Right lobe of liver (tissue), 6 donors: ENCODE data around the gene MTF1. TPM values are rescaled to one million over a fixed set of nuclear protein-coding genes. Genes with fewer than 3 reads are reported as not detected.

Experiments
- ATAC-seq, 4 donors: fragments of 200-7000 bp; cut with Tn5 transposase; one replicate each; pipeline ENCODE4 v1.9.1; 2020; ENCODE audit warnings: mild to moderate bottlenecking in 4 of 4, moderate library complexity in 4 of 4
- DNase-seq, 3 donors: peaks; one replicate each; pipeline ENCODE4 v3.0.0-alpha.2; 2020
- H3K27ac ChIP-seq, 3 donors: fragments of 200-600 bp; one replicate each; pipeline ENCODE4 v1.8.0; 2022
- H3K27me3 ChIP-seq, 2 donors: fragments of 200-600 bp; one replicate each; pipeline ENCODE4 v1.8.0; 2022
- H3K36me3 ChIP-seq, 4 donors: fragments of 200-600 bp; sonication (generic) in 1 of 4; one replicate each; pipeline versions ENCODE4 v1.5.1 to v1.8.0; 2017 to 2022; ENCODE audit warnings: control low read depth in 1 of 4
- H3K4me1 ChIP-seq, 4 donors: fragments of 200-600 bp; sonication (generic) in 1 of 4; one replicate each; pipeline versions ENCODE4 v1.5.1 to v1.8.0; 2017 to 2022; ENCODE audit warnings: control low read depth in 1 of 4
- H3K4me3 ChIP-seq, 3 donors: fragments of 200-600 bp; one replicate each; pipeline ENCODE4 v1.8.0; 2022
- H3K9me3 ChIP-seq, 4 donors: fragments of 200-600 bp; sonication (generic) in 1 of 4; one replicate each; pipeline versions ENCODE4 v1.5.1 to v1.8.0; 2017 to 2022; ENCODE audit warnings: control low read depth in 1 of 4
- POLR2A ChIP-seq: fragments of 450-650 bp; IDR thresholded peaks from one replicate; pipeline ENCODE4 v1.6.1; 2017; ENCODE audit warnings: antibody characterized with exemption, mild to moderate bottlenecking
- whole genome bisulfite sequencing: methylation state at CpG from one replicate; pipeline ENCODE4 v1.1.6; 2018; ENCODE audit warnings: low coverage, low lambda C conversion rate; ENCODE audit not compliant: insufficient coverage; ENCODE audit errors: missing lambda C conversion rate; 5-methylcytosine and 5-hydroxymethylcytosine counted together
- intact Hi-C, 2 donors: fragments of 100-400 bp; cut with DNase I; formaldehyde crosslinking; loops; one replicate each; pipeline versions ENCODE4 v1.11.2 to v1.14.1; 2022
- total RNA-seq, 6 experiments: library from RNA; depleted of rRNA in 2 of 6; stranded (reverse); fragments of >200 nt in 2 of 6; fragmentation: NEBNext Ultra II Directional in 3 of 6; extraction: Animal tissue kit (Norgen Biotek cat#: 25700) in 3 of 6; gene quantifications; one replicate each; pipeline versions ENCODE4 v1.1.0 to v1.2.4, GENCODE V29; 2016 to 2023
- TF ChIP-seq, protein P1 (sequence below), 4 donors: fragments of 200-600 bp in 3 of 4; fragments of 450-650 bp in 1 of 4; IDR thresholded peaks; one replicate each; pipeline versions ENCODE4 v1.5.1 to v1.8.0; 2016 to 2022; ENCODE audit warnings: antibody characterized with exemption in 4 of 4, mild to moderate bottlenecking in 2 of 4
- donor health status: DM: no; HTN: yes; CAD: no.
- donor health status: DM: no; HTN: no; CAD: no.
- donor health status: DM: no; HTN: no; CAD: no.
- donor health status: DM: no; HTN: yes; CAD: no.
- donor health status: DM: no; HTN: yes; CAD: no.

Gene MTF1
- total RNA-seq, 6 experiments from 2014 or later, result 3.5 to 10.3 (median 6.1) TPM

DNA sequence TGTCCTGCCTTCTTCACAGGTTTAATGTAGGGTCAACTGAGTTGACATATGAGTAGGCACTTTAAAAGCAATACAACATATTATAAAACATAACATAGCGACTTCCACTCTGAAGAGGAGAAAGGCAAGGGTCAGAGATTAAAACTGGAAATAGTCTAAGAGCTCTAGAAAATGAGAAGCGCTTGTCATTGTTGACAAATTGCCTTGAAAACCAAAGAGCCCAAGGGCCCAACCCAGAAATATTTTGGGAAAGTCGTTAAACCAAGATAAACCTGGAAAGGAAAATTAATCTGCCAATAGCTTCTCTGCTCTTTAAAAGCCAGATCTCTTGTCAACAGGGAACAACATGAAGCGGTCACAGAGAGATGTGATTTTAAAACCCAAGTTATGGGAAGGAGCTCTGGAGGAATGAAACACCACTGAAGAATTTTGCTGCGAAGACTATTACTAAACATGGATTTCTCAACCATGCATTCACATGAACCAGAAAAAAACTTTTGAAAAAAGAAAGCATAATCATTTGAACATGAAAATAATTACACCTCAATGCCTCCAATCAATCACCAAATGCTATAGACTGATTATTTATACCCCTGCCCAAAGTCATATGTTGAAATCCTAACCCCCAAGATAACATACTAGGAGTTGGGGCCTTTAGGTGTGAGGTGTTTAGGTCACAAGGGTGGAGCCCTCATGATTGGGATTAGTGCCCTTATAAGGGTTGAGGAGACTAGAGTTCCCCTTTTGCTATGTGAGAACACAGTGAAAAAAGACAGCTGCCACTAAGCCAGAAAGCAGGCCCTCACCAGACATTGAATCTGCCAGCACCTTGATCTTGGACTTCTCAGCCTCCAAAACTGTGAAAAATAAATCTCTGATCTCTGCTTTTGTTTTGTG is 33.0 kb upstream of the MTF1 start:
- H3K27ac ChIP-seq, result no peak overlapping the region
- H3K27me3 ChIP-seq, result no peaks in the 10 kb centered on the region
- ATAC-seq (no peak), DNase-seq (no peak)
- H3K9me3 ChIP-seq, result no peaks in the 10 kb centered on the region
- intact Hi-C loops, result no loop called here
- H3K4me1 ChIP-seq, result peaks cover 0 to 3% (median 0%) of the 10 kb centered on the region in 4 donors
- H3K4me3 ChIP-seq, result no peak overlapping the region
- TF ChIP-seq POLR2A, result no peak
- TF ChIP-seq, protein P1, sequence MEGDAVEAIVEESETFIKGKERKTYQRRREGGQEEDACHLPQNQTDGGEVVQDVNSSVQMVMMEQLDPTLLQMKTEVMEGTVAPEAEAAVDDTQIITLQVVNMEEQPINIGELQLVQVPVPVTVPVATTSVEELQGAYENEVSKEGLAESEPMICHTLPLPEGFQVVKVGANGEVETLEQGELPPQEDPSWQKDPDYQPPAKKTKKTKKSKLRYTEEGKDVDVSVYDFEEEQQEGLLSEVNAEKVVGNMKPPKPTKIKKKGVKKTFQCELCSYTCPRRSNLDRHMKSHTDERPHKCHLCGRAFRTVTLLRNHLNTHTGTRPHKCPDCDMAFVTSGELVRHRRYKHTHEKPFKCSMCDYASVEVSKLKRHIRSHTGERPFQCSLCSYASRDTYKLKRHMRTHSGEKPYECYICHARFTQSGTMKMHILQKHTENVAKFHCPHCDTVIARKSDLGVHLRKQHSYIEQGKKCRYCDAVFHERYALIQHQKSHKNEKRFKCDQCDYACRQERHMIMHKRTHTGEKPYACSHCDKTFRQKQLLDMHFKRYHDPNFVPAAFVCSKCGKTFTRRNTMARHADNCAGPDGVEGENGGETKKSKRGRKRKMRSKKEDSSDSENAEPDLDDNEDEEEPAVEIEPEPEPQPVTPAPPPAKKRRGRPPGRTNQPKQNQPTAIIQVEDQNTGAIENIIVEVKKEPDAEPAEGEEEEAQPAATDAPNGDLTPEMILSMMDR (IDR thresholded peaks at IDR 0.05), result no peak
- 80% methylated on average over 5 of the region's 5 CpGs for WGBS
- H3K36me3 ChIP-seq, result peaks cover 0 to 31% (median 12%) of the 10 kb centered on the region in 4 donors

DNA sequence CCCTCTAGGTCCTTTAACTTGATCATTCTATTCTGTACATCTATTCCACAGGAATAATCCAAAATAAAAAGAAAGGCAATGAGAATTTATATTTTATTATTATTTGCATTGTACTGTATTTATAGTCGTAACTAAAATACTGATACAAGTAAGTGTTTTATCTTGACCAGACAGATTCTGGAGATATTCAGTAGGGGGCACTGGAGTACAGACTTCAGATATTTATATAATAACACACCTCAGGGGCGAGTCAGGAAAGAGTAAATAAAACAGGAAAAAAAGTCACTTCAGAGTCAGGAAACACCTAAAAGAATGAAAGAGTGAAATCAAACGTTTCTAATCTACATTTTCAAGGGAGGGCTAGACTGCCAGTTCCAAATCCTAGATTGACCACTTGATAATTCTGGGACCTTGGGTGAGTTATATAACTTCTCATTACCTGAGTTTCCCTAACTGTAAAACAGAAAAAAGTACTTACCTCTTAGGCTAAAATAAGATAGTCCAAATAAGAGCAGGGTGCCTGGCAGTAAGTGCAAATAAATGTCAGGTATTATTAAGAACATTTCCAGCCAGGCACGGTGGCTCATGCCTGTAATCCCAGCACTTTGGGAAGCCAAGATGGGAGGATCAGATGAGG is 31.1 kb upstream of the MTF1 start:
- peak overlapping the region in 1 of 3 donors; percentile 16 for H3K27ac ChIP-seq
- ATAC-seq (peak; percentile 62 to 86 (median 74)), DNase-seq (no peak)
- H3K36me3 ChIP-seq, result peaks cover 2 to 50% (median 21%) of the 10 kb centered on the region in 4 donors
- H3K4me3 ChIP-seq, result no peak overlapping the region
- no peak for TF ChIP-seq POLR2A
- TF ChIP-seq, protein P1 (IDR thresholded peaks at IDR 0.05), result peak; percentile 44 to 60 (median 55)
- 19% methylated on average over 4 of the region's 4 CpGs for WGBS
- H3K27me3 ChIP-seq, result no peaks in the 10 kb centered on the region
- H3K4me1 ChIP-seq, result peaks cover 0 to 3% (median 0%) of the 10 kb centered on the region in 4 donors
- intact Hi-C loops, result no loop called here
- H3K9me3 ChIP-seq, result no peaks in the 10 kb centered on the region

DNA sequence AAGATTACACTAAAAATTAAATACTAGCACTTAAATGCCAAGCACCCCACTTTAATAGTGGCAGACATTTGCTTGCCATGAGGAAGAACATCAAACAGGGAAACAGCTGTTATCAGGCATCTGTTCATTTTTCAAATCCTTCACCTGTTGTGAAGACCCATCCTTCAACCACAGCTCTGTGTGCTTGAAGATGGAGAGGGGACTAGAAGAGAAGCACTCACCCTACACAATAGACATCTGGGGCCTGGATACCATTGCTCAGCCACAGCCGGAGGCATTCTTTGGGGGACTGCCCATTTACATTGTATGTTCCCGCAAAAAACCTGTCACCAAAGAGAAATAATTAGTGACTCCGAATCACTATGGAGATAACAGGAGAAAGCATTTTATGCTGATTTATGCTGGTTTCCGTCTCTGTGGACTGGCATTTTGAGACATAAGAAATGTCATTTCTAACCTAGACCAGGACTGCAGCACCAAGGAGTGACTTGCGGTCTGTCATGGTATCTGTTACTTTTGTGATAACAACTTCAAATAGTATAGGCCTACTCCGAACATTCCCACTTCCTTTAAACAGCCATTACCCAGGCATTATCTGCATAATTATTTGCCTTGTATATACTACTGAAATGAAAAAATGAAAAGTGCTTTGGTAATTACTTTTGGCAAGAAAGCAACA is 28.8 kb upstream of the MTF1 start:
- DNase-seq (no peak), ATAC-seq (no peak)
- Histone ChIP-seq H3K27ac (no peak overlapping the region), H3K4me3 (no peak overlapping the region), H3K36me3 (peaks cover 5 to 72% (median 28%) of the 10 kb centered on the region in 4 donors), H3K27me3 (no peaks in the 10 kb centered on the region), H3K9me3 (no peaks in the 10 kb centered on the region), H3K4me1 (peaks cover 0 to 3% (median 0%) of the 10 kb centered on the region in 4 donors)
- WGBS, result 76% methylated on average over 4 of the region's 6 CpGs
- intact Hi-C loops, result no loop called here
- TF ChIP-seq POLR2A, result no peak
- TF ChIP-seq, protein P1 (IDR thresholded peaks at IDR 0.05), result no peak

DNA sequence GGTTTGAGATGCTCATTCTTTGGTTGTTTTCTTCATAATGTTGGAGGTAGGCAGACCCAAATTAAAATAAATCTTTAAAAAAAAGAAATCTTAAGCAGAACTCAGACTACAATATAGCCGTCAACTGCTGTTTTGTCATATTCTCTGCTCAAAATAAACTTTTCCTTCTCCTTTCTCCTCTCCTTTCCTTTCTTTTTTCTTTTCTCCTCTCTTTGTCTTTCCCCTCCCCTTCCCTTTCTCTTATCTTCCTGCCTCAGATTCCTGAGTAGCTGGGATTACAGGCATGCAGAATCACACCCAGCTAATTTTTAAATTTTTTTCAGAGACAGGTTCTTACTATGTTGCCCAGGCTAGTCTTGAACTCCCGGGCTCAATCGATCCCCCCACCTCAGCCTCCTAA is 24.8 kb upstream of the MTF1 start:
- no peak for TF ChIP-seq POLR2A
- TF ChIP-seq, protein P1 (IDR thresholded peaks at IDR 0.05), result no peak
- H3K9me3 ChIP-seq, result no peaks in the 10 kb centered on the region
- no peak for DNase-seq
- peaks cover 0 to 9% (median 0%) of the 10 kb centered on the region in 4 donors for H3K4me1 ChIP-seq
- ATAC-seq, result no peak
- 85% methylated on average over 3 of the region's 3 CpGs for WGBS
- H3K36me3 ChIP-seq, result peaks cover 5 to 96% (median 38%) of the 10 kb centered on the region in 4 donors
- H3K27ac ChIP-seq, result no peak overlapping the region
- intact Hi-C loops, result no loop called here
- H3K27me3 ChIP-seq, result no peaks in the 10 kb centered on the region
- H3K4me3 ChIP-seq, result no peak overlapping the region
